ENCODE results near the gene VSIG10.

The VSIG10 gene

DNA sequence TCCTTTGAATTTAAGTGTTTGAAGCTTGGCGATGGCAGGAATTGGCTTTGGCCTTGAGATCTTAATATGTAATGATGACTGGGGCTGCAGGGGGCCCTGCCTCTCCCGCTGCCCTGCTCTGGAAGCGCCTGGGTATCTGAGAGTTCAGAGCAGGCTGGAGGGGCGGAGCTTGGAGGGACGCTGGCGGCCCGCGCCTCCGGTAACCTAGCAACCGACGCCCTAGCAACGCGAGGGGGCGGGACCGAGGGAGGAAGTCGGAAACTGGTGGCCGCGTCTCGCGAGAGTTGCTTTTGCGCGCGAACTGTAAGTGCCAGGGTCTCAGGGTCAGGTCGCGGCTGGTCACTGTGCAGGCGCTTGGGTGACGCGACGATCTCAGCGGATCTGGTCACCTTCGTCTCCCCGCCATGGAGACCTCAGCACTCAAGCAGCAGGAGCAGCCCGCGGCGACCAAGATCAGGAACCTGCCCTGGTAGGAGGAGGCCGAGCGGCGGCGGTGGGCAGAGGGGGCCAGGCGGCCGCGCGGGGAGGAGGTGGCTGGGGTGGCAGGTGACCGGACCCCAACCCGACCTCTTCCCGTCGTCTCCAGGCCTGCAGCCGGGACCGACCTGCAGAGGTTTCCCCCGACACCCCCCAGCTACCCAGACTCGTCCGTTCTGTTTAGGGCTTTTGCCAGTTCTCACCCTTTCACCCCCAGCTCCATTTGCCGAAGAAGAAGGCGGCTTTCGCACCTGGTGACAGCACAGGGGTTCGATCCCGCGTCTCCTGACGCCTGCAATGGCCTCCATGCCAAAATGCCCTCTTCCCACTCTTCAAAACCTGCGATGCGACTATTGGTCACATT, 87.2 kb downstream of the VSIG10 start, which contains the start of gene RFC5:
TSS of gene RFC5 (plus strand) at position 280 of the 841 bp plus-strand sequence. CDS start at position 405, 125 bp downstream.
- ATAC-seq, result peak; percentile 99
- TF ChIP-seq TOX (CRISPR knock-in tag; IDR thresholded peaks at IDR 0.05; ENCODE audit: borderline replicate concordance) (no peak), ZFP3 (CRISPR knock-in tag; IDR thresholded peaks at IDR 0.05) (no peak), BACH2 (CRISPR knock-in tag; IDR thresholded peaks at IDR 0.05; ENCODE audit: borderline replicate concordance) (no peak), OSR1 (CRISPR knock-in tag; IDR thresholded peaks at IDR 0.05) (no peak), TCF4 (CRISPR knock-in tag; IDR thresholded peaks at IDR 0.05; ENCODE audit: borderline replicate concordance) (no peak), ZFP30 (CRISPR knock-in tag; IDR thresholded peaks at IDR 0.05) (no peak), SNAI2 (CRISPR knock-in tag; IDR thresholded peaks at IDR 0.05) (no peak), ARNTL (CRISPR knock-in tag; IDR thresholded peaks at IDR 0.05; ENCODE audit: borderline replicate concordance, low read depth) (no peak), CSDC2 (CRISPR knock-in tag; IDR thresholded peaks at IDR 0.05) (no peak), ZC3H10 (CRISPR knock-in tag; IDR thresholded peaks at IDR 0.05) (no peak), ISL1 (CRISPR knock-in tag; IDR thresholded peaks at IDR 0.05) (no peak), ESRRG (CRISPR knock-in tag; IDR thresholded peaks at IDR 0.05) (no peak), CREB5 (CRISPR knock-in tag; IDR thresholded peaks at IDR 0.05; ENCODE audit: low read depth) (no peak)
- TF ChIP-seq, protein P1, sequence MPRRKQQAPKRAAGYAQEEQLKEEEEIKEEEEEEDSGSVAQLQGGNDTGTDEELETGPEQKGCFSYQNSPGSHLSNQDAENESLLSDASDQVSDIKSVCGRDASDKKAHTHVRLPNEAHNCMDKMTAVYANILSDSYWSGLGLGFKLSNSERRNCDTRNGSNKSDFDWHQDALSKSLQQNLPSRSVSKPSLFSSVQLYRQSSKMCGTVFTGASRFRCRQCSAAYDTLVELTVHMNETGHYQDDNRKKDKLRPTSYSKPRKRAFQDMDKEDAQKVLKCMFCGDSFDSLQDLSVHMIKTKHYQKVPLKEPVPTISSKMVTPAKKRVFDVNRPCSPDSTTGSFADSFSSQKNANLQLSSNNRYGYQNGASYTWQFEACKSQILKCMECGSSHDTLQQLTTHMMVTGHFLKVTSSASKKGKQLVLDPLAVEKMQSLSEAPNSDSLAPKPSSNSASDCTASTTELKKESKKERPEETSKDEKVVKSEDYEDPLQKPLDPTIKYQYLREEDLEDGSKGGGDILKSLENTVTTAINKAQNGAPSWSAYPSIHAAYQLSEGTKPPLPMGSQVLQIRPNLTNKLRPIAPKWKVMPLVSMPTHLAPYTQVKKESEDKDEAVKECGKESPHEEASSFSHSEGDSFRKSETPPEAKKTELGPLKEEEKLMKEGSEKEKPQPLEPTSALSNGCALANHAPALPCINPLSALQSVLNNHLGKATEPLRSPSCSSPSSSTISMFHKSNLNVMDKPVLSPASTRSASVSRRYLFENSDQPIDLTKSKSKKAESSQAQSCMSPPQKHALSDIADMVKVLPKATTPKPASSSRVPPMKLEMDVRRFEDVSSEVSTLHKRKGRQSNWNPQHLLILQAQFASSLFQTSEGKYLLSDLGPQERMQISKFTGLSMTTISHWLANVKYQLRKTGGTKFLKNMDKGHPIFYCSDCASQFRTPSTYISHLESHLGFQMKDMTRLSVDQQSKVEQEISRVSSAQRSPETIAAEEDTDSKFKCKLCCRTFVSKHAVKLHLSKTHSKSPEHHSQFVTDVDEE (CRISPR knock-in tag; IDR thresholded peaks at IDR 0.05), result no peak
- TF ChIP-seq, protein P2, sequence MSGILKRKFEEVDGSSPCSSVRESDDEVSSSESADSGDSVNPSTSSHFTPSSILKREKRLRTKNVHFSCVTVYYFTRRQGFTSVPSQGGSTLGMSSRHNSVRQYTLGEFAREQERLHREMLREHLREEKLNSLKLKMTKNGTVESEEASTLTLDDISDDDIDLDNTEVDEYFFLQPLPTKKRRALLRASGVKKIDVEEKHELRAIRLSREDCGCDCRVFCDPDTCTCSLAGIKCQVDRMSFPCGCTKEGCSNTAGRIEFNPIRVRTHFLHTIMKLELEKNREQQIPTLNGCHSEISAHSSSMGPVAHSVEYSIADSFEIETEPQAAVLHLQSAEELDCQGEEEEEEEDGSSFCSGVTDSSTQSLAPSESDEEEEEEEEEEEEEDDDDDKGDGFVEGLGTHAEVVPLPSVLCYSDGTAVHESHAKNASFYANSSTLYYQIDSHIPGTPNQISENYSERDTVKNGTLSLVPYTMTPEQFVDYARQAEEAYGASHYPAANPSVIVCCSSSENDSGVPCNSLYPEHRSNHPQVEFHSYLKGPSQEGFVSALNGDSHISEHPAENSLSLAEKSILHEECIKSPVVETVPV (CRISPR knock-in tag; IDR thresholded peaks at IDR 0.05), result no peak

DNA sequence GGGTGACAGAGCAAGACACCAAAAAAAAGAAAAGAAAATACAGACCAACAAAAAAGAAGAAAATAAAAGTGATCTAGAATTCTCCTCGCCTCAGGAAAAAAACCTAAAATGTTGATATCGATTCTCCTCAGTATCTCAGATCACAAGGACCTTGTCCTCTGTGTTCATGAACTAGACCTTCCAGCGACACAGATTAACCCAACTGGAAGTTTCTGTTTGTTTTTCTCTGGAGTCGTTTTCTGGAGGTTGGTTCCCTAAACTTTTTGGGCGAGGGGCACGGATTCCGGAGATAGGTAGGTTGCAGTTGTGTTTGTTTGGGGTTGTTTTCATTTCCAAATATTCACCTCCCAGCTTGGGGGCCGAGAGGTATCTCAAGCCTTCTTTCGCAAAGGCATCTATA, 87.9 kb downstream of the VSIG10 start:
- no peak for ATAC-seq
- TF ChIP-seq, protein P3, sequence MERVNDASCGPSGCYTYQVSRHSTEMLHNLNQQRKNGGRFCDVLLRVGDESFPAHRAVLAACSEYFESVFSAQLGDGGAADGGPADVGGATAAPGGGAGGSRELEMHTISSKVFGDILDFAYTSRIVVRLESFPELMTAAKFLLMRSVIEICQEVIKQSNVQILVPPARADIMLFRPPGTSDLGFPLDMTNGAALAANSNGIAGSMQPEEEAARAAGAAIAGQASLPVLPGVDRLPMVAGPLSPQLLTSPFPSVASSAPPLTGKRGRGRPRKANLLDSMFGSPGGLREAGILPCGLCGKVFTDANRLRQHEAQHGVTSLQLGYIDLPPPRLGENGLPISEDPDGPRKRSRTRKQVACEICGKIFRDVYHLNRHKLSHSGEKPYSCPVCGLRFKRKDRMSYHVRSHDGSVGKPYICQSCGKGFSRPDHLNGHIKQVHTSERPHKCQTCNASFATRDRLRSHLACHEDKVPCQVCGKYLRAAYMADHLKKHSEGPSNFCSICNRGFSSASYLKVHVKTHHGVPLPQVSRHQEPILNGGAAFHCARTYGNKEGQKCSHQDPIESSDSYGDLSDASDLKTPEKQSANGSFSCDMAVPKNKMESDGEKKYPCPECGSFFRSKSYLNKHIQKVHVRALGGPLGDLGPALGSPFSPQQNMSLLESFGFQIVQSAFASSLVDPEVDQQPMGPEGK (CRISPR knock-in tag; IDR thresholded peaks at IDR 0.05; ENCODE audit: borderline replicate concordance), result no peak
- TF ChIP-seq GLIS3 (CRISPR knock-in tag; IDR thresholded peaks at IDR 0.05), result no peak

DNA sequence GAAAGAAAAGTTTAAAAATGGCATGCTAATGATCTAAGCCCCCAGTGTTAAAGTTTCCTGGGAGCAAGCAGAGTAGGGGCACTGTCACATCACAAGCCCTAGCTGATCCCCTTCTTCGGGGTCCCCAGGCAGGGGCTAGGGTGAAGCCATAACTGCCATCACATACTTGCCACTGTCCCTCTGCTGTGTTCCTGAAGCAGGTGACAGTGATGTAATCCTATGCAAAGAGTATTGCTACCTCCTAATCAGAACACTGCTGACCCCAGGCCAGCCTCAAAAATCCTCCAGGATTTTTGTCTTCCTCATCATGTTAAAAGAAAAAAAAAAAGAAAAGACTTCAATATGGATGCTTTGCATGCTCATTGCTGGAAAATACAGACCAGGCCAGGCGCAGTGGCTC, 88.5 kb downstream of the VSIG10 start:
- TF ChIP-seq PPARA (CRISPR knock-in tag; IDR thresholded peaks at IDR 0.05; ENCODE audit: borderline replicate concordance) (no peak), ZNF565 (CRISPR knock-in tag; conservative IDR thresholded peaks at IDR 0.05; ENCODE audit: low read depth) (no peak), BACH2 (CRISPR knock-in tag; IDR thresholded peaks at IDR 0.05; ENCODE audit: borderline replicate concordance) (no peak), TOX (CRISPR knock-in tag; IDR thresholded peaks at IDR 0.05; ENCODE audit: borderline replicate concordance) (no peak), RARB (CRISPR knock-in tag; IDR thresholded peaks at IDR 0.05) (no peak)
- TF ChIP-seq, protein P1 (CRISPR knock-in tag; IDR thresholded peaks at IDR 0.05), result no peak
- ATAC-seq, result no peak
